Thyroid gland (tissue), 4 donors: ENCODE data around the gene PTPRH.

ENCODE experiments used
- CTCF ChIP-seq, 6 experiments: fragments of 200-600 bp in 3 of 6; fragments of 450-650 bp in 3 of 6; sonication (generic) in 3 of 6; IDR thresholded peaks; one replicate each; pipeline ENCODE4 v1.5.1; 2016 to 2019; ENCODE audit warnings: antibody characterized with exemption in 6 of 6, mild to moderate bottlenecking in 2 of 6, inconsistent platforms in 1 of 6, moderate library complexity in 1 of 6
- POLR2A ChIP-seq, 2 donors: fragments of 450-650 bp; IDR thresholded peaks; one replicate each; pipeline ENCODE4 v1.6.1; 2017; ENCODE audit warnings: antibody characterized with exemption in 2 of 2, mild to moderate bottlenecking in 2 of 2, moderate library complexity in 1 of 2

GRCh38 chr19:55228015-55228391, 18.7 kb upstream of the PTPRH start:
- TF ChIP-seq CTCF (IDR thresholded peaks at IDR 0.05): no peak
- no peak for TF ChIP-seq POLR2A (IDR thresholded peaks at IDR 0.05)
